PFSK-1 (cell line): Measurements from ENCODE around the gene ITIH2.

Source experiments
- POLR2AphosphoS5 ChIP-seq: IDR thresholded peaks from 2 replicates; pipeline ENCODE4 v1.6.1; 2012; ENCODE audit warnings: low read depth, mild to moderate bottlenecking, control low read depth, low read length, moderate library complexity
- SIN3A ChIP-seq: IDR thresholded peaks from 2 replicates; pipeline ENCODE4 v1.6.1; 2012; ENCODE audit warnings: mild to moderate bottlenecking, low read length, moderate library complexity, borderline replicate concordance; ENCODE audit not compliant: insufficient read depth

- TF ChIP-seq SIN3A = no peak
- no peak for TF ChIP-seq POLR2AphosphoS5
These were observed 1.2 kb downstream of the ITIH2 start for GRCh38 chr10:7704071-7705016.
